Occipital lobe (tissue), 2 donors: ENCODE results near the gene LRP11. TPM values are rescaled to one million over a fixed set of nuclear protein-coding genes. Genes with fewer than 3 reads are reported as not detected.
A peak's percentile ranks its signal among the peaks of the same experiment; 100 is the strongest.
"Not testable (repeated sequence)": the region's sequence is repeated elsewhere in the genome, so short reads cannot be mapped to it uniquely, and the experiment has no call there.

Experiments
- DNase-seq: peaks from one replicate; lab custom pipeline; 2025; lab: John Stamatoyannopoulos, UW
- total RNA-seq: library from RNA; depleted of rRNA; stranded (reverse); fragments of >200 nt; gene quantifications from one replicate; pipeline ENCODE4 v1.2.3, GENCODE V29; 2014

The LRP11 gene
- total RNA-seq, 1 donor from 2014 or later, result 35.2 TPM

GRCh38 chr6:149869275-149869892 lies 5.2 kb upstream of the LRP11 start:
- no peak for DNase-seq

DNA sequence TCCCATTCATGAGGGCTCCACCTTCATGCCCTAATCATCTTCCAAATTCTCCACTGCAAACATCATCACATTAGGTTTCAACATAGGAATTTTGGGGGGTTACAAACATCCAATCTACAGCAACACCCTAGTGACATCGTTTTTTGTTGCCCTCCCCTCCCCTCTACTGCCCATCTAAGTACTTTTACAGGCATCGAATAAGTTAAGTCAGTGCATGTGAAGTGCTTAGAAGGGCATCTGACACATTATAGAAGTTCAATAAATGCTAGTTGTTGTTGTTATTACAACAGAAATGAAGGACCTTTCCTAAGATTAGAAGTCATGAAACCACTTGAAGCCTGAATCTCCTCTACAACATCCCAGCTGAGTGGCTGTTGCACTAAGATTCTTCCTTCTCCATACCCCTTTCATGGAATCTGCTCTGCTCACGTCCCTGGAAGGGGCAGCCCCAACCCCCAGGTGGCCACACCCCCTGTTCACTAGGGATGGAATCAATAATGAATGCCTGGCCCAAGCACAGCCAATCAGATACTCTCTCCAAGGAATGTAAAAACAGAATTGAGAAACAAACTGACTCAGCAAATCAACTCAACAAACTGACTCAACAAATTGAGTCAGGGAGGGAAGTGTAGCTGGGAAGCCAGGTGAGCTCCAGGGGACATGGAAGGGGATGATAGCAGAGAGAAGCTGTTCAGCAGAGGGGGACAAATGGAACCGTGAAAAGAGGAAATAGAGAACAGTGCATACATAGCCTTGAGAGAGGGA lies 3.9 kb upstream of the LRP11 start:
- no peak for DNase-seq

DNA sequence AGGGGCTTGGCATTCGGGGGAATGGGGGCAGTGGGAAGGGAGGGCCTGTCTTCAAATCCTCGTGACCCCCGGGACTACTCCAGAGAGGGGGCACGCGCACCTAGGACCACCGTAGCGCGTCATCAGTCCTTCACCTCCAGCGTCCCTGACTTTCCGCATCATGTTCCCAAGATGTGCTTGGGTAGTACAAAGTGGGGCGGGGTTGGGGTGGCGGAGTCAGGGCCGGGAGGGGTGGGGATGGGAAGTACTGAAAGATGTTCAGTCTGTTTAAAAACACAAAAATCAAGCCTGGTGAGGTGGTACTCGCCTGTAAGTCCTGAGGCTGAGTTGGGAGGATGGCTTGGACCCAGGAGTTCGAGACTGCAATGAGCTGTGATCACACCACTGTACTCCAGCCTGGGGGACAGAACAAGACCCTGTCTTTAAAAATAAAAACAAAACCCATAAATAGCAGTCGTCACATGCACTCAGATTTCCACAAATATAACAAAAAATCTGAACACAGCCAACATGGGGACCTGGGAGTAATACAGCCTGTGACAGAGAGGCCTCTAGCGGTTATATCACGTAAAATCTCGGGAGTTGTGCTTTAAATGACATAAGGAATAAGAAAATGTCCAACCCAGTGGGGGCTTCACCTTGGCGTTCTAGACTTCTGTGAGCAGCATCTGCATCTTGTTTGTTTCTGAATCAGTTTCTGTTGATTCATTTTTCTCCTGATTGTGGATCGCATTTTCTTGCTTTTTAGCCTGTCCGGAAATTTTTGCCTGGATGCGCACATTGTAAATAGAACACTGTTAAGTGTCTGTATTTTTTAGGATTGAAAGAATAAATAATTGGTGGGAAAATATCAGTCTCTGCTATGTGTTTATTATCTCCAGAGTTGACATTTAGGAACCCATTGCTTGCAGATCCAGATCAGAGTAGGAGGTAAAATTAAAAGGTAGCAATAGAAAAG lies 698 bp upstream of the LRP11 start:
- DNase-seq, result no peak

- peak; percentile 59 for DNase-seq
Measured at GRCh38 chr6:149862922-149863697, 1.0 kb downstream of the LRP11 start.

- not testable (repeated sequence) for DNase-seq
Measured at GRCh38 chr6:149862424-149862738, 1.8 kb downstream of the LRP11 start.

DNA sequence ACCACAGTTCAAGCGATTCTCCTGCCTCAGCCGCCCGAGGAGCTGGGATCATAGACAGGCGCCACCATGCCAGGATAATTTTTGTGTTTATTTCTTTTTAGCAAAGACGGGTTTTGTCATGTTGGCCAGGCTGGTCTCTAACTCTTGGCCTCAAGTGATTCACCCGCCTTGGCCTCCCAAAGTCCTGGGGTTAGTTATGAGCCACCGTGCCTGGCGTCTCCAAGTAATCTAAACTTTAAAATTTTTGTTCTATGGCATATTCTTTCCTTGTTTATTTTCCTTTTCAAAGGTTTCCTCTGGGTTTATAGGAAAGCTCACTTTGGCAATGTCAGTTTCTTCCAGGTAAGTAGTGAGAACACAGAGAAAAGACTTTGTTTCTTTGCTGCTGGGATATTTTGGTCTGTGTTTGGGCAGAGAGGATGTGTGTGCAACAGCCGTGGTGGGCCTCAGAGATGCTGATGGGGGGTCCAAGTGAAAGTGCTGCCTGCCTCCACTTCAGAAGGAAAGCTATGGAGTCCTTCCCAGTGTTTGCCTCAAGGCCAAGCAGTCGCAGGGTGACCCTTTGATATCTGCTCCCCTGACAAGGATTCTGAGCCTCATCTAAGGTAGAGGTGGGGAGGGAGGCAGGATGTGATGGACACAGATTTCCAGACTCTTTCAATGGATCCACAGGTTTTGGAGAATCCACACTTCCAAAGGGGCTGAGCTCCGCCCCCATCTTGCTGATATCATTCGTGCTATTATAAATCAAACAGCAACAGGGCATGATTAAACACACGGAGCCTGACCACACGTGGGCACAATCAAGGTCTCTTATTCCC lies 2.3 kb downstream of the LRP11 start:
- DNase-seq, result no peak

DNA sequence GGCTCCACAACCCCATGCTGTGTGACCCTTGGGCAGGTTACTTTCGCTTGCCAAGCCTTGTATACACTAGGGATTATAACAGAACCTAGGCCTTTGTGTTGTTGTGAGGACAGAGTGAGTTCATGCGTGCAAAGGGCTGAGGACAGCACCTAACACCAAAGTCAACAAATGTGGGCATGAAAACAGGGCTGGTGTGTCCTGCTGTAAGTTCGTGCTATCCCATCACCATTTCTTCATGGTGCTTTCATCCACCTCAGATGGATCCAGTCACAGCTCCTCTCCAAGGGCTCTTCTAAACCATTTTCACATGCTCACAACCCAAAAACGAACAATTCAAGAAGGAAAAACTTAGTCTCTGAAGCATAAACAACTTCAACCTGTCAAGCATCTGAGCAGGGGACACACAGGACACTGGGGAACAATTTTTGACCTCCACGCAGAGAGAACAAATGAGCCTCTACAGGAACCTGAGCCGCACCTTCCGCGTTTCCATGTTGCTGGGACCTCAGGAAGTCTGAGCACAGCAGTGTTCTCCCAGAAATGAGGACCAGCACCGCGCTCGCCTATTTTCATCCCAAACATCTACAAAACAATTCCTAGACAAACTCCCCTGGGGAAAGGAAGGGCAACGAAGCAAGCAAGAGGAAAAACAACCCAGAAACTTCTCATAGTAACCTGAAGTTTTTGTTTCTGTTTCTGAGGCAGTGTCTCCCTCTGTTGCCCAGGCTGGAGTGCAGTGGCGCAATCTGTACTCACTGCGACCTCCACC lies 3.1 kb downstream of the LRP11 start:
- no peak for DNase-seq

DNA sequence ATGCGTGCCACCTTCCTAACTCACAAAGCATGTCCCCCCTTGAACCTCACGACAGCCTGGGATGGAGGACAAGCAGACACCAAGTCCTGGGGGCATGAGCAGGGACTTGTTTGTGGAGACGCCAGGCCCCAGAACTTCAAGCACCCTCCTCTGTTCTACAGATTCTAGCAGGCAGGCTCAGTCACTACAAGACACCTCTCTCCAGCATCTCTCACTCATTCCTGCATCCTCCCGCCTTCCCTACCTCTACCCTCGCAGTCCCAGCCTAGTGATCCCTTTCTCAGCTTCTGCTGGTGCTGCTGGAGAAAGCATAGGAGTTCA lies 3.7 kb downstream of the LRP11 start:
- no peak for DNase-seq

GRCh38 chr6:149859938-149860337 lies 4.2 kb downstream of the LRP11 start:
- no peak for DNase-seq

GRCh38 chr6:149859368-149859767 lies 4.8 kb downstream of the LRP11 start:
- DNase-seq, result no peak

DNA sequence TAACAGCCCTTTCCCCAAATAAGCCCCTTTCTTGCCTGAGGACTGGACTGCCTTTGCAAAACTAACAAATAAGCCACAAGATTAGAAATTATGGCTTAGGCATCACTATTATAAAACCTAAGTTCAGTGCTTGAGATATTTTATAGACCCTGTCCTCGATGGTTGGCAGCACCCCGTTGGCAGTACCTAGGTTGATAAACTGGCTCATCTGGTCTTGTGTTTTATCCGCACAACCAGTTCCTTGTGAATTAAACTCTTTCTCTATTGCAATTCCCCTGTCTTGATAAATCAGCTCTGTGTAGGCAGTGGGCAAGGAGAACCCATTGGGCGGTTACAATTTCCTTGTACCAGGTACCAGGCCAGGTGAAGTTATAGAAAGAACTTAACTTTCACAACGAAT lies 6.6 kb downstream of the LRP11 start:
- no peak for DNase-seq

DNA sequence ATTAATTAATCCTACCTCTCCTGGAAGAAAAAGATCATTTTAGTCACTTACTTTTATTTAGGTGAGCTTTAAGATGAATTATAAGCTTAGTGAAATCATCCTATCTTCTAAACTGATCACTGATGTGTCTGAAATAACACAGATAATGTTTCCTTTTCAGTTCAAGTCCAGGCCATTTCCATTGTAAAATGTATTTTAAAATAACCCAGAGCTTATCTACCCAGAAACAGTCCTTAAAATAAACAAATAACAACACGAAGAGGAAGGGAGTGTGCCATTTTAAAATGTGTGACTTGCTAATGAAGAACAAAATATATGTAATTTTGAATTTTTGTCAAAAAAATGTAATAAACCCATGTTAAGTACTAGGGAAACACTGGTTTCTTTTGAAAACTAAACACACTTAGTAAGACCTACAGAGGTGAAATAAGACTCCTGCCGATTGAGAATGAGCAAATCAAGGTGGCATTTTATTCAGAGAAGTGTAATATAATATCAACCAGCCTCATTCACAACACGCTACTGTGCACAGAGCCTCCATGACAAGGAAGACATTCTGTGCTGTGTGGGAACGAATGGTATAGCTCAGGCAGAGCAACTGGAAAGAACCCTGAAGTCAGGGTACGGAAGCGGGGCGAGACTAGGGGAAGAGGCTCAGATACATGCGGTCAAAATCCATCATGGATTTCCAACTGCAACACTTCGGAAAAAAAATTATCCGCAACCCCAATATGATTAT lies 7.7 kb downstream of the LRP11 start:
- no peak for DNase-seq

- no peak for DNase-seq
Measured at GRCh38 chr6:149855741-149856140, 8.4 kb downstream of the LRP11 start.

DNA sequence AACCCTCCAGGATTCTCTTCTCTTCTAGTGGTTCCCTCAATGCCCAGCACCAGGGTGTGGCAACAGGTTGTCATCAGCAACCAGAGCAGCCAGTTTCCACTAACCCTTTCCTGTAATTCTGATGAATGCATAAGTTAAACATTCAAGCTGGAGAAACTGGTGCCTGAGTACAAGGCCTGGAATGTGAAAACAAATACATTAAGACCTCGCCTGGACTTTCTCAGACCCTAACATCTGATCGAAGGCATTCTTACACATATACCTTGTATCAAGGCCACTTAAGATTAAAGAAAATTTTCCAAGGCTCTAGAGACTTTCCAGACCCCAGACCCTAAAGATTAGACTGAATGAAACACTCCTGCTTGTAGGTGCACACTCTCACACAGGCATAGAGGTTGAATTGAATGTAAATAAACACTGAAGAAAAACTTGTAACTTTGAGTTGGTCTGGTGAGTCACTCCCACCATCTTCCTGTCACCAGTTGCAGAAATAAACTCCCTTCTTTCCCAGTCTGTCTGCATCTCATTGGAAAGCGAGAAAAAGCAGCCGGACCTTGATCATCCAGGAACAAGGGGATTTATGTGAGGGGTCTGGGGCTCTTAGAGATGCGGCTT lies 9.0 kb downstream of the LRP11 start:
- DNase-seq, result no peak

DNA sequence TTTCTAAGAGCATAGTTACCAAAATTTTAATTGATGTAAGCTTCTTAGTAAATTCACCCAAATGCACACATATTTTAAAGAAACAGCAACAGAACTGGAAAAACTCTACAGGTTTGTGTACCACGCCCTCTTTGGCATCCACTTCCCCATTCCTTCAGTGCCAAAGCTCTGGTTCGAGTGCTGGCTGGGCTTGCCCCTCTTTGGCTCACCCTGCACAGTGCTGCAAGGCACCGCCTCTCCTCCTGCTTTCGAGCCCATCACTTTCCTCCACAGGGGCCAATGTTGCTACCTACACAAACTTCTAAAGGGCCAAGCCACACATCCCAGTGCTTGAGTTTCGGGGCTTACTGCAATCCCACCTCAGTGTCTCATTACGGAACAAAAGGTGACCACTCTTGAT lies 9.6 kb downstream of the LRP11 start:
- no peak for DNase-seq

DNA sequence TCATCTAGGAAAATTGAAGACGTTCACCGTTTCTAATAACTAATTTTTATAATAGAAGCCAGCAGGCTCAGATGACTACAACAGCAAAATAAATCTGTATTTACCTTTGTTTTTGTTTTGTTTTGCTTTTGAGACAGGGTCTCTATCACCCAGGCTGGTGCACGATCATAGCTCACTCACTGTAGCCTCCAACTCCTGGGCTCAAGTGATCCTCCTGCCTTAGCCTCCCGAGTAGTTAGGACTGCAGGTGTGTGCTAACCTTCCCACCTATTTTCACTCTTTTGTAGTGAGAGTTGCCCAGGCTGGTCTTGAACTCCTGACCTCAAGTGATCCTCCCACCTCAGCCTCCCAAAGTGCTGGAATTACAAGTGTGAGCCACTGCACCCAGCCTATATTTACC lies 10.1 kb downstream of the LRP11 start:
- not testable (repeated sequence) for DNase-seq

GRCh38 chr6:149852881-149853280 lies 11.3 kb downstream of the LRP11 start:
- DNase-seq, result no peak

- DNase-seq, result no peak
Measured at GRCh38 chr6:149852180-149852579, 12.0 kb downstream of the LRP11 start.
